Esophagus mucosa (tissue), 1 donor: Measurements from ENCODE around the gene MAGED2. TPM values are rescaled to one million over a fixed set of nuclear protein-coding genes. Genes with fewer than 3 reads are reported as not detected.
"Not testable (repeated sequence)": the region's sequence is repeated elsewhere in the genome, so short reads cannot be mapped to it uniquely, and the experiment has no call there.

ENCODE experiments used
- ATAC-seq: fragments of 200-7000 bp; cut with Tn5 transposase; one replicate; pipeline ENCODE4 v1.9.1; 2020
- total RNA-seq: library from RNA; stranded (reverse); gene quantifications from one replicate; pipeline ENCODE4 v1.2.4, GENCODE V29; 2023
- donor health status: DM: yes; HTN: yes; CAD: no.

The MAGED2 gene
- total RNA-seq = 52.4 TPM

- ATAC-seq = no peak
Measured at GRCh38 chrX:54807524-54808108, at the start of gene MAGED2. Gene MAGED2, plus strand, starts transcription at chrX:54807745. Its CDS starts 1,587 bp downstream, at chrX:54809332.

DNA sequence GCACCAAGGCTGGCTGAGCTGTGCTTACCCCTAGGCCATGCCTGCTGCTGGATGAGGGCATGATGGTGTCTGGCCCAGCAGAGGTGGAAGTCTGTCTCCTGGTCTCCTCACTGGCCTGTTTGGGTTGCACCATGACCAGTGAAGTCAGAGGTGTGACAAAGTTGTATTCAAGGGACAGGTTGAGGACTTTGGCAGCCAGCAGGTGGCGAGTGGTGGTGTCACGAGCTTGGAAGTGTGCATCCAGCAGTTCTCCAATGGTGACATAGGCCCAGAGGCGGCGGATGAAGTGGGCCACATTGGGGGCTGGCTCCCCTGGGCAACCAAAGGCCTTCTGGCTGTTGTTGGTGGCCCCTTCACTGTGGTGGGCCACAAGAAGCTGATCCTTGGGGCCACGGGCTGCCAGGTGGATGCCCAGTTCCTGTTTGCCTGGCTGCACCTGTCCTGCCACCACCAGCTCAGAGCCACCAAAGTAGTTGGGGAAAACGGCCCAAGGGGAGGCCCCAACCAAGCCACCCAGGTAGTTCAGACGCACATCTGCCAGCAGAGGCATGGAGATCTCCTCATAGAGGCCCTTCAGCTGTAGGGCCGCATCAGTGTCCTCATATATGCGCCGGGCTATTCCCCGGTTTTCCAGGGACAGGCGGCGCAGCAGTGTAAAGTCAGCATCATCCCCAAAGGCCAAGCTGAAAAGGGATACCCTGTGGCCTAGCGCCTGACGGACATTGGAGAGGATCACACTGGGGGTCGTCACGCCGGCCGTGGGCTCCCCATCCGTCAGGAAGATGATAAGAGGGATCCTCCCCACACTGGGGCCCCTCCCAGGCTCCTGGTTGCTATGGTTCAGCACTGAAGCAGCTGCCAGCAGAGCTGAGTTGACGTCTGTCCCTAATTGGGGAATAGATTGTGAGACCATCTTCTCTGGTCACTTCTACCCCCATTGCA, 49.2 kb upstream of the MAGED2 start:
- ATAC-seq = no peak

DNA sequence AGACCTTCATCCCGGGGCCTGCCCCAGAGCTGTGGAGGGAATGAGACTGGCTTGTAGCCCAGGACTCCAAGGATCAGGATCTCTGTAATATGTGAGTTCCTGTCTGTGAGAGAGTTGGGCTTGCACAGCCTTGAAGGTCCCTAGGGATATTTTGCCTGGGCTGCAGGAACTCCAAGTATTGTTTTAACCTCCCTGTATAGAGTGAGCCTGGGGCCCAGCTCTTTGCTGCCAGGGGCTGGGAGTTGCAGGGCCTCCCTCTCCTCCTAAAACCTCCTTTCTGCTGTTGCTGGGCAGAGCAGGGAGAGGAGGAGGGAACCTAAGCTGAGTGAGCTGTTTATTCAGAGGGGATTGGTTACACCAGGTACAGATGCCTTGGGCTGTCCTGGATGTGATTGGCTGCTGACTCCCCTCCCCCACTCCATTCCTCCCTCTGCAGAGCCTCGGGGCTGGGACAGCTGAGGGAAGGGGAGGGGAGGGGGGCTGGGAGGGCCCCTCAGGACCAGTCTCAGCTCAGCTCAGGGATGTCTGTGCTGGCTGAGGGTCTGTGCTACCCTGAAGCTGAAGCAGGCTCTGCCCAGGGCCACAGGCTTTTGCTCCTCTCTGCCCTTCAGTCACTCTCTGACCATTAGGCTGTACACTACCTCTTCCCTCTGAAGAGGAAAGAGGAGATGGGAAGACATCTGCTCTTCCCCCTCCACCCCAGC, 33.0 kb upstream of the MAGED2 start:
- ATAC-seq = not testable (repeated sequence)

DNA sequence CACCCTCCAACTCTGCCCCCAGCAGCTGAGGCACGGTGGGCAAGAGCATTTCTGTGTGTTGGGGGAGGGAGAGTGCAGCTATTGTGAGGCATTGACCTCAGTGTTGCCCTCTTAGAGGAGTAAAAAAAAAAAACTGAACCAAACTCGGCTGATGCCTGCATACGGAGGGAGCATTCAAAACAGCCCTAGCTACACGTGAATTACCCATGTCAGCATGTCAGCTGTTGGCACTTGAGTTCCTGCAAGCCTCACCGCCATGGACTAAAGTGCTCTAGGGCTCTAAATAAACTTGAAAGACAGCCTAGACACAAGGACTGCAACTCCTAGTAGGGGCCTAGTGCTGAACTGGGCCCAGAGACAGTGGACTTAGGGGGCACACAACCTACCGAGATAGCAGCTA, 31.5 kb upstream of the MAGED2 start:
- ATAC-seq = no peak

- no peak for ATAC-seq
Measured at GRCh38 chrX:54776987-54777672, 30.4 kb upstream of the MAGED2 start.

DNA sequence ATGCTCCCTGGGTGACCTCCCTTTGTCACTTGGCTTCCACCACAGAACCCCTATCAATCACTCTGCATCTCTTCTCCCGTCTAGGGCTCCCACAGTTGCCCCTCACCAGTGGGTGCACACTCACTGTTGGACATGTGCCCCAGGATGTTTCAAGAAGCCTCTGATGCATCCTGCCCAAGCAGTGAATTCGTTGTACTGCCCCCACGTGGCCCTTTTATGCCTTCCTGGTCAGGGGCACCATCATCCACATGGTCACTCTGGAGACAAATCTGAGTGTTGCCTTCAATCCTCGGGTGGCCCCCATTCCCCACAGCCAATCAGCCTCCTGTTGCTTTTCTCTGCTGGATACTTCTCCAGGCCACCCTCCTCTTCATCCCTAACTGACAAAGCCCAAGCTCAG, 21.6 kb upstream of the MAGED2 start:
- ATAC-seq = peak; percentile 35

DNA sequence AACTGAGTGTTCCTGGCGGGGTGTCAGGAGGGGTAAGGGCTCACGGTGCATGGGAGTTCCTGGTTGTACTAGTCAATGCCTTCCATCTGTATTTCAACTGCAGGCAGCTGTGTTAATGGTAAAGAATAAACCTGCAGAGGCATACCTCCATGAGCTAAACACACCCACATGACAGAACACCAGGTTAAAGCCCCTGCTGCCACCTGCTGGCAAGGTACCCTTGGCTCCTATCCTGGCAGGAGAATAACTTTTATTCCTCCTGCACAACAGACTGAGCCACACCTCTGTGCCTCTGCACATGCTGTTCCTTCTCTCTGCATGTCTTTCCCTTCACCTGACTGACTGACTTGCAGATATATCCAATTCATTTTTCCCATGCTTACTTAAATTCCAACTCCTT, 20.6 kb upstream of the MAGED2 start:
- ATAC-seq = peak; percentile 84

DNA sequence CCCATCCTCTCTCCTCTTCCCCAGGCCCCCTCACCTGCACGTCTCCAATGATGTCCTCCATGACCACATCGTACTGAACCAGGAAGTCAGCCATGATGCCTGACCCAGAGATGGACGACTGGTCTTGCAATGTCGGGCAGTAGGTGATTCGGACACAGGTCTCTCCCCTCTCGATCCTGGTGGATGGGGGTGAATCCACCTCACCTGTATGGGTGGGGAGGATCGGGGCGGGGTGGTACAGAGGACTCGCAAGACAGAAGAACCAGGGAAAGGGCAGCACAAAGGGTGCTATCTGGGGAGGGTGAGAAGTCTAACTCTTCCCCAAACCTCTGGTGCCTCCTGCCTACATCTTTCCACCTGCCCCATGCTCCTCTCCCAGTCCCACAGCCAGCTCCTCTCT, 19.1 kb upstream of the MAGED2 start:
- ATAC-seq = no peak

DNA sequence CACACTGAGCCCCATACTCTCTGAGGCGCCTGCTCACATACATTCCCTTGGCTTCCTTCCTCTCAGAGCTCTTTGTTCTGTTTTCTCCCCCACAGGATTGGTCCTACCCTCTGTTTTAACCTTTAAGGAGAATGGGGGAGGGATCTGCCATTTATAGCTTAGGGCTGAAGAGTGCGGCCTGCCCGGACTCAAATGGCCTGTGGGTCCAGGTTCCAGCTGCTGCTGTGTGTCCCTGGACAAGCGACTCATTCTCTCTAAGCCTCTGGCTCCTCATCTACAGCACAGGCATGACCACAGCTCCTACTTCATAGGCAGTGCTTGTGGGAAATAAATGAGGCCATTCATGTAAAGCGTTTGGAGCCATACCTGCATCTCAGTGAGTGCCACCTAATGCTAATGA, 18.1 kb upstream of the MAGED2 start:
- ATAC-seq = not testable (repeated sequence)

- ATAC-seq = no peak
Measured at GRCh38 chrX:54794028-54794427, 13.5 kb upstream of the MAGED2 start.

- ATAC-seq = no peak
Measured at GRCh38 chrX:54794795-54795194, 12.8 kb upstream of the MAGED2 start.

- no peak for ATAC-seq
Measured at GRCh38 chrX:54798137-54798536, 9.4 kb upstream of the MAGED2 start, which contains the start of gene ITIH6. Gene ITIH6, minus strand, starts transcription at chrX:54798255. Its CDS starts 45 bp downstream, at chrX:54798210.

DNA sequence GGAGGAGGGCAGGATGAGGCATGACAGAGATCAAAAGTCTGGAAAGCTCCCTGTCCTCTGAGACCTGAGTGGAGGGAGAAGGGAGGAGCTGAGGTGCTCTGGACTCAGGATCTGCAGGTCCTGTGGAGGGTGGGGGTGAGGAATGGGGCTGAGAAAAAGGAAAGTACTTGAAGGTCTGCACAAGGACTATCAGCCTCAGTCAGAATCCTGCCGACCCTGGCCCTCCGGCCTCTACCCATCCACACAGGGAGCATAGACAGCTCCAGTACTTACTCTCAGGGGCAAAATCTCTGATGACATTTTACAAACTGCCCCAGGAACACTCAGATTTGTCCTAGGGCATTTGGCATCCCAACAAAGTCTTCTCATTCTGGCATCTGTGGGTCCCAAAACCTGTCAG, 8.5 kb upstream of the MAGED2 start:
- no peak for ATAC-seq

- peak; percentile 31 for ATAC-seq
Measured at GRCh38 chrX:54808109-54808604, 612 bp downstream of the MAGED2 start.

DNA sequence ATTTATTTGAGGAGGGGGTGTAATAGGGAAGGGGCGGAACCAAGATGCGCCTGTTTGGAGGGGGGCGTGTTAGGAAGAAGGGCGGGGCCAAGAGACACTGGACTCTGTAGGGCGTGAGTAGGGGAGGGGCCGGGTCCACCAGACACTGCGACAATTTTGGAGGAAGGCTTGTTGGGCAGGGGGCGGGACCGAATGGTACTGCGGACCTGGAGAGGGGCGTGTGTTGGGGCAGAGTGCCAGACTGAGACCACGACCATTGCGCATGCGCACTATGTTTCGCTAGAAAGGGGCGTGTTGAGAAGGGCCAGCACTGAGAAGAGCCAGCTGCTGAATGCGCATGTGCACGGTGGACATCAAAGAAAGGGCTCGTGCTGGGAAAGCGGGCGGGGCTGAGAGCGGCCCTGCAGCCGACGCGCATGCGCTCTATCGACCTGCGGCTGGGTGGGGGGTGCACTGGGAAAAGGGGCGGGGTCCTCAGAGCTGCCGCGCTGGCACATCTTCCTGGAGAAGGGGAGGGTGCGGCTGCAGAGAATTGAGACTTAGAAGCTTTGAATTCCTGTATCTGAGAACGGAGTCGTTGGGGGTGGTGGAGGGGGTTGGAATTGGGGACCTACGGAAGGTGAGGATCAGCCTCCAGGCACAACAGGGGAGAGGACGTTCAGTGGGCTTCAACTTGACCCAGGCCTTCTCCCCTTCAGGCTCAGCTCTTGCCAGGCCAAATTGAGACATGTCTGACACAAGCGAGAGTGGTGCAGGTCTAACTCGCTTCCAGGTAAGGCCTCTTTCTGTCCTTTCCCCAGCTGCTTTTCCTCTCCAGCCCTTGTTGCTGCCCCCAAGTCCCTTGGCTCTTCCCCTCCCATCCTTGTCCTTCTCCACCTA, 1.3 kb downstream of the MAGED2 start:
- ATAC-seq = peak; percentile 92

GRCh38 chrX:54810532-54810931, 3.0 kb downstream of the MAGED2 start:
- ATAC-seq = no peak

DNA sequence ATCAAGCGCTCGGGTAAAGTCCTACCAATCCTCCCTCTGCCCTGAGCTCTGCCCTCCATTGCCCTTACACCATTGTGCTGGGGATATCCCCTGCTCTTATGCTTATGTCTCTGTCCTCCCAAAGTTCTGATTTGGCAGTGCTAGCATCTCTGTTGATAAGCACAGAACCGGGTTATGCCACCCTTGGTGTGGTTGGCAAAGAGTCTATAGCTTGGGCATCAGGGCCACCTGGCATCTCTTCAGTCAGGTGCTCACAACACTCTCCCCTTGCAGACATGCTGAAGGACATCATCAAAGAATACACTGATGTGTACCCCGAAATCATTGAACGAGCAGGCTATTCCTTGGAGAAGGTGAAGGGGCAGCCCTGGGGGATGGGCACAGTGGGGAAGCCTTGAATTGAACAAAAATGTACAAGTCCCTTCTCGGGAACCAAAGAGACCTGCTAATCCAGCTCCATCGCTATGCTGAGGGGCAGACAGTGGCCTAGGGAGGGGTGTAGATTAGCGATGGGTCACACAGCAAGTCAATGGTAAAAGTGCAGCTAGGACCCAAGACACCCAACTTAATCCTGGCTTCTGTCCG, 3.8 kb downstream of the MAGED2 start:
- ATAC-seq = no peak

- ATAC-seq = no peak
Measured at GRCh38 chrX:54812306-54812705, 4.8 kb downstream of the MAGED2 start.

- peak; percentile 18 for ATAC-seq
Measured at GRCh38 chrX:54817220-54817820, 9.8 kb downstream of the MAGED2 start.

- ATAC-seq = no peak
Measured at GRCh38 chrX:54818221-54818620, 10.7 kb downstream of the MAGED2 start.

DNA sequence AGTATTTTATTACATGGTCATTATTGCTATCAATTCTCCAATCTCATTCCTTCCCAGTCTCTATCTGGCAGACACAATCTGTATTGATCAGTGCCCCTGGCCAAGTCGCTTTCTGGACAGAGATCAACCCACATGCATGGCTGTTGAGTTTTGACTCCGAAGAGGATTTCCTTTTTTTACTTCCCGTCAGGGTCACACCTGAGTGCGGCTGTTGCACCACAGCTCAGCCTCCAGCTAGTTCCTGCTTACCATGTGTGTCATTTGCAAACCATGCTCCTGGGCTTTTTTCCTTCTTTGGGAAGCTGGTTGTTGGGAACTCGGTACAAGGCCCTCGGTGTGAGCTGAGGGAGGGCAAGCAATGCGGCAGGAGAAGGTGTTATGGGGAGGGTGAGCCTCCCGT, 11.7 kb downstream of the MAGED2 start:
- ATAC-seq = no peak
